Smooth muscle cell of the umbilical artery (primary cell): ENCODE results near the gene OPA3. TPM values are rescaled to one million over a fixed set of nuclear protein-coding genes. Genes with fewer than 3 reads are reported as not detected.

Source experiments
- total RNA-seq: library from RNA; depleted of rRNA; stranded (reverse); fragments of >200 nt; gene quantifications from 2 replicates; pipeline ENCODE4 v1.2.3, GENCODE V29; 2014

The OPA3 gene
- 5.0 and 12.3 TPM in 2 replicates for total RNA-seq

DNA sequence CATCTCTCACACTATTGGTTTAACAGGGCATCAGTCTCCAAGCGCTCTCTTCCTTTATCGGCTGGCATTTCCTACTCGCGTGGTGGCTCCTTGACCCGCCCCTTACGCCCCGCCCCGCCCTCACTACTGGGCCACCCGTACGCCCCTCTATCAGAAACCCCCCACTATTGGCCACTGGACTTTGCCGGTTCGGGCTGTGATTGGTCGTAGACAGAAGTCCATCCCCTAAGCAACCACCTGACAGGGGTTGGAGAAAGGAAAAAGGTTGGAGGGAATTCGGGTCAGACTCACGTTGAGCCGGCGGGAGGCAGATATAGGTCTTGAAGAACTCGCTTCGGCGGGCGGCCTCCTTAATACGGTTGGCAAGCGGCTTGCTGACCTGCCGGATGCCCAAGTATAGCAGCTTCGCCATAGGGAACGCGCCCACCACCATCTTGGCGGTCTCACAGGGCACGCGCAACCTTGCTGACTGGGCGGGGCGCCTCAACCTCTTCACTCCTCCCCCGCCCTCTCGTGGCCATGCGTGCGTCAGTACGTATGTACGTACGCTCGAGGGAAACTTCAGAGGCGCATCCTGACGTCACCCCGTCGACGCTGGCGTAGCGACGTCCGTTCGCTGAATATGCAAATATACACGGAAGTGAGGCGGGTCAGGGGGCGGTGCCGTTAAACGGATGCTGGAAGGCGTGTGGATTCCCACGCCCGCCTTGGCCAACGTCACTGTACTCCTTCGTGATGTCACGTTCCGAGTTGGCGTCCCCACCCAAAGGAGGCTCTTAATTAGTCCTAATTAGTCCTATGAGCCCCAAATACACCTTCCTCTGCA, at the start of gene OPA3:
Gene OPA3 (minus strand): TSS at position 471 of the 826 bp plus-strand sequence. CDS start 38 bp downstream, at position 433.

GRCh38 chr19:45601524-45602374, 17.1 kb upstream of the OPA3 start, which contains the start of gene GPR4:
Gene GPR4 (minus strand): TSS chr19:45602212. CDS start chr19:45591866, 10,346 bp downstream.

DNA sequence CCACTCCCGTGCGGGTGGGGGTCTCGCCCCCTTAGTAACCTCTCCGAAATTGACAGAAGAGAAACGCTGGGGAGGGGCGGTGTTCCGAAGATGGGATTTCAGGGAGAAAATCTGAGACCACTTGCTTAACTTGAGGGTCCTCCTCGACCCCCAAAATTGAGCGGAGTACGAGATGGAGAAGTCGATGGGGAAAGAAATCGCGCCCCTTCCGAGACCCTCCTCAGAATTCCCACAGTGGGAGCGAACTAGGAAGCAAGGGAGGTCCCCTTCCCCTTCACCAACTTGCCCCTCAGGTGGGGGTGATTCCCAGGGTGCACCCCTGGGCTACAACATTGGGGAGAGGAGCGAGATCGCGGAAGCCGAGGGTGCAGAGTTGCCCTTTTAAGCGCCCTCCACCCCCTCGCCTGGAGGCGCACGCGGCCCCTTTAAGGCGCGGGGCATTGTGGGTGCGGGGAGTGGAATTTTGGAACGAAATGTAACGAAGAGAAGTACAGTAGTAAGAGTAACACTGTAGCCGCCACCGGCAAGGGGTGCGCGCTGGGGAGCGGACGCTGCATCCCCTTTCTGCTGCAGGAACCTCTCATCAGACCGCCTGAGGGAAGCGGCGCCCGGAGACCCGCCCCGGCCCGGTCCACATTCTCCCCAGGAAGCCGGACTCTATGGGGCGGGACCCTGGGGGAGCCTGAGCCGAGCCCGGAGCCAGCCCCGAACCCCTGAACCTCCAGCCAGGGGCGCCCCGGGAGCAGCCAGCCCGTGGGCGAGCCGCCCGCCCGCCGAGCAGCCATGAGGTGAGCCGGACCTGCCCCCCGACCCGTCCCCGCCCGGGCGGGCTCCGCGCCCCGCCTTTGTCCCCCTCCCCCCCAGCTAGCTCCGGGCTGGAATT, 77.4 kb downstream of the OPA3 start, which contains the start of gene VASP:
Gene VASP (plus strand): TSS at position 491 of the 883 bp plus-strand sequence. CDS start 293 bp downstream, at position 784.

DNA sequence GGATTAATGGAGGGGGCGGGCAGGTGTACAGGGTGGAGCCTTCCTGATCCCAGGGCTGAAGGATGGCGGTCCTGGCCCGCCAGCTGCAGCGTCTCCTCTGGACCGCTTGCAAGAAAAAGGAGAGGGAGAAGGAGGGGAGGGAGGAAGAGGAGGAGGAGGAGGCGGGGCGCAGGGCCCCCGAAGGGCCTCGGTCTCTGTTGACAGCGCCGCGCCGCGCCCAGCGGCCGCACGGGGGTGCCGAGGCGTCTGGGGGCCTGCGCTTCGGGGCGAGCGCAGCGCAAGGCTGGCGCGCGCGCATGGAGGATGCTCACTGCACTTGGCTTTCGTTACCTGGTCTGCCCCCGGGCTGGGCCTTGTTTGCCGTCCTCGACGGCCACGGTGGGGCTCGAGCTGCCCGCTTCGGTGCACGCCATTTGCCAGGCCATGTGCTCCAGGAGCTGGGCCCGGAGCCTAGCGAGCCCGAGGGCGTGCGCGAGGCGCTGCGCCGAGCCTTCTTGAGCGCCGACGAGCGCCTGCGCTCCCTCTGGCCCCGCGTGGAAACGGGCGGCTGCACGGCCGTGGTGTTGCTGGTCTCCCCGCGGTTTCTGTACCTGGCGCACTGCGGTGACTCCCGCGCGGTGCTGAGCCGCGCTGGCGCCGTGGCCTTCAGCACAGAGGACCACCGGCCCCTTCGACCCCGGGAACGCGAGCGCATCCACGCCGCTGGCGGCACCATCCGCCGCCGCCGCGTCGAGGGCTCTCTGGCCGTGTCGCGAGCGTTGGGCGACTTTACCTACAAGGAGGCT, 86.0 kb downstream of the OPA3 start, which contains the start of gene PPM1N:
Gene PPM1N (plus strand): TSS at position 33 of the 785 bp plus-strand sequence. CDS start 30 bp downstream, at position 63.

Other genes starting within 250 kb of the OPA3 start
- not detected in 2 replicates for gene KLC3, start 244.1 kb downstream of the OPA3 start, total RNA-seq
- gene ERCC2, start 214.2 kb downstream of the OPA3 start, total RNA-seq = 18.4 and 36.2 TPM in 2 replicates
- 6.8 and 9.8 TPM in 2 replicates for gene PPP1R13L, start 179.7 kb downstream of the OPA3 start, total RNA-seq
- gene POLR1G, start 178.2 kb downstream of the OPA3 start, total RNA-seq = 7.4 and 19.9 TPM in 2 replicates
- 46.6 and 67.6 TPM in 2 replicates for gene ERCC1, start 160.9 kb downstream of the OPA3 start, total RNA-seq
- gene FOSB, start 116.8 kb downstream of the OPA3 start, total RNA-seq = 0.59 and 0.88 TPM in 2 replicates
- gene RTN2, start 87.8 kb downstream of the OPA3 start, total RNA-seq = 2.7 and 3.6 TPM in 2 replicates
- gene PPM1N, start 86.4 kb downstream of the OPA3 start, total RNA-seq = 0.46 and 0.59 TPM in 2 replicates
- gene VASP, start 77.3 kb downstream of the OPA3 start, total RNA-seq = 49.6 and 82.0 TPM in 2 replicates
- gene GPR4, start 17.4 kb upstream of the OPA3 start, total RNA-seq = not detected in 2 replicates
- gene EML2, start 54.6 kb upstream of the OPA3 start, total RNA-seq = 50.2 and 59.6 TPM in 2 replicates
- under 0.01 TPM in 1 of 2 replicates, not detected in the other for gene GIPR, start 83.4 kb upstream of the OPA3 start, total RNA-seq
- gene SNRPD2, start 107.2 kb upstream of the OPA3 start, total RNA-seq = 144 and 339 TPM in 2 replicates
- 27.3 and 28.2 TPM in 2 replicates for gene QPCTL, start 107.9 kb upstream of the OPA3 start, total RNA-seq
- gene FBXO46, start 146.1 kb upstream of the OPA3 start, total RNA-seq = 2.7 and 6.2 TPM in 2 replicates
- gene MEIOSIN, start 148.6 kb upstream of the OPA3 start, total RNA-seq = not detected in 2 replicates
- 7.6 and 10.1 TPM in 2 replicates for gene SIX5, start 184.4 kb upstream of the OPA3 start, total RNA-seq
- 33.0 and 35.0 TPM in 2 replicates for gene DMPK, start 197.7 kb upstream of the OPA3 start, total RNA-seq
- 34.4 and 50.2 TPM in 2 replicates for gene DMWD, start 208.0 kb upstream of the OPA3 start, total RNA-seq
- 0.14 and 0.30 TPM in 2 replicates for gene RSPH6A, start 230.5 kb upstream of the OPA3 start, total RNA-seq